HG02610 (cell line): ENCODE measurements around the gene RSRC1.
"Not testable (repeated sequence)": the region's sequence is repeated elsewhere in the genome, so short reads cannot be mapped to it uniquely, and the experiment has no call there.

Experiments
- ATAC-seq: cut with Tn5 transposase; IDR thresholded peaks from one replicate; pipeline ENCODE4 v1.9.1; 2021; ENCODE audit warnings: mild to moderate bottlenecking, moderate library complexity; ENCODE audit not compliant: unreplicated experiment

The RSRC1 gene, protein sequence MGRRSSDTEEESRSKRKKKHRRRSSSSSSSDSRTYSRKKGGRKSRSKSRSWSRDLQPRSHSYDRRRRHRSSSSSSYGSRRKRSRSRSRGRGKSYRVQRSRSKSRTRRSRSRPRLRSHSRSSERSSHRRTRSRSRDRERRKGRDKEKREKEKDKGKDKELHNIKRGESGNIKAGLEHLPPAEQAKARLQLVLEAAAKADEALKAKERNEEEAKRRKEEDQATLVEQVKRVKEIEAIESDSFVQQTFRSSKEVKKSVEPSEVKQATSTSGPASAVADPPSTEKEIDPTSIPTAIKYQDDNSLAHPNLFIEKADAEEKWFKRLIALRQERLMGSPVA

DNA sequence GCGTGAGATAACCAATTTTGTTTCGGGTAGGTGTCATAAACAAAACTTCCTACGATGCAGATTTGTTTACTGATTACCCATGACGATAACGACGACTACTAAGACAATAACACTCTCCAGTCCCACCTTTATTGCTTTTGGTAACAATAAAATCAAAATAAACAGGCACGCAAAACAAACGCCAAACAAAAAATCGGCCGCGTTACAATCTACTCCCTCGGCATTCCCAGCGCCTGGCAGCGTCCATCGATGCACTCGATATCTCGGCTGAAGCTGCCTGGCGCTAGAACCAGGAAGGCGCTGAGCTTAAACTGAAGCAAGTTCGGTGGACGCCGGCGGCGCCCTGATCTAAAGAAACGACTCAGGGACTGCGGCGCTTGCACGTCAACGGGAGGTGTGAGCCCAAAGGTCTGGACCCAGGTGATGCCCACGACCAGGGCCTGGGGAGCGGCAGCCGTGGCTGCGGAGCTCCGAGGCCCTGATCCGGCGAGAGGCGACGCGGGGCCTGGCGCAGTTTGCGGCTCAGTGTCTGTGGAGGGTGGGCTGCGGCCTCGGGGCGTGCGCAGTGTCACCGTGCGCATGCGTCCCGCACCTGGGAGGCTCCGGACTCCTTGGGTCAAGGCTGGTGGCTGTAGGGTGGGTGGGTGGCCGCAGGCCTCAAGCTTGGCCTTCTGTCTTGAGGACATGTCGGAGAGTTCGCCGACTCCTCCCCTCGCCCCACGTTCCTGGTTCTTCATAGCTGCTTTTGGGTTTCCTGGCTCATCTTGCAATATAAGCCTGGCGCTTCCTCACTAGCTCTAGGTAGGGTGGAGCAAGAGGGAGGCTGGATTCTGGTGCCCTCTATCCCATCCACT lies at the start of gene RSRC1:
RSRC1 (plus strand) TSS at position 286 of the 854 bp plus-strand sequence. CDS start 12,016 bp downstream, outside the sequence.
- ATAC-seq, result peak; percentile 85

DNA sequence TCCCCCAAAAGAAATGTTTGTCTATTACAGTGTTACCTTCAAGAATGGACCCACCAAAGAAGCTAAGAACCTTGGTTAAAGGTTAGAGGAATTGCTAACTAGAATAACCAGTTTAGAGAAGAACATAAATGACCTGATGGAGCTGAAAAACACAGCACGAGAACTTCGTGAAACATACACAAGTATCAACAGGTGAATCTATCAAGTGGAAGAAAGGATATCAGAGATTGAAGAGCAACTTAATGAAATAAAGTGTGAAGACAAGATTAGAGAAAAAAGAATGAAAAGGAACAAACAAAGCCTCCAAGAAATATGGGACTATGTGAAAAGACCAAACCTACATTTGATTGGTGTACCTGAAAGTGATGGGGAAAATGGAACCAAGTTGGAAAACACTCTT lies 44.3 kb upstream of the RSRC1 start:
- ATAC-seq, result not testable (repeated sequence)

DNA sequence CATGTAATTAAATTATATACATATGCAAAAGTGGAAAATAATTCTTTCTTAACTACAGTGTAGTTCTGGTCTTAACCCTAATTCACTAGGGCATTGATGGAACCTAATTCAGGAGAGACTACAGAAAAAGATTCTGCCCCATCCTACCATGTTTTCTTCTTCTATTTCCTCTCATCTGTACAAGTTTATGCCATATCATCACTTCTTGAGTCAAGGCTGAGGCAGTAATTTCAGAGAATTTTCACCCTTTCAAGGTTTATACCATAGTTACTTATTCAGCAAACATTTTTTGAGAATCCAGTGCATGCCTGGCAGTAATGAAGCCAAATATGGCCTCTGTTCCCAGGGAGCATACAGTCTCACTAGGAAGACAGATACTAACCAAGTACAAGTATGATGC lies 37.1 kb upstream of the RSRC1 start:
- ATAC-seq, result no peak

DNA sequence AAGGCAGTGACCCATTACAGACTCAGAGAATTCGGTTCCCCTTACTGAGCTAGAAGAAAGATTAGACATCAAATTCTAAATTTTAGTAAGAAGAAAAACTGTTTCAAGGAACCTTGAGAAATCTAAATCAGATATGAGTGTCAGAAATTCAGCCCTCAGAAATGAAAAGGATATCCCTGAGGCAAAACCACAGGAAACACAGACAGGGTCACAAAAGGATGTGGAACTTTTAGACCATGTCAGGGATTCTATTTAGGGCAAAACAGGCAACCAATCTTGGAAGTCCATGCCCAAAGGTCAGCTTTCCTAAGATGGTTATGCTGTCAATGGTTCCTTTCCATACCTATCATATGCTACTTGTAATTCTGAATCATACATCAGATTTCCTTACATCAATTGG lies 35.3 kb upstream of the RSRC1 start:
- no peak for ATAC-seq

DNA sequence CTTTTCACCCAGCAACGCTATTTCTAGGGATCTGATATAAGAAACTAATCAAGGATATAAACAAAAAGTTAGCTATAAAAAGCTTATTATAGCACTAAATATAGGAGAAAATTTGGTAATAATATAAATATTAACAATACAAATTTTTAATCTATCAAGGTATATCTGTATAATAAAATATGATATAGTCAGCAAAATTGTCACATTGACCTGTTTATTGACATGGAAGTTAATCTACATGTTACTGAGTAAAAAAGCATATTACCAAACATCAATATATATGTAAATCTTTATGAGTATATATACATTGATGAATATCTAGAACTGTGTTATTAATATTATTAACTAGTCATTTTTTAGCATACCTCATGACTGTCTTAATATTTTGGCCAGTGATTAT lies 30.3 kb upstream of the RSRC1 start:
- ATAC-seq, result no peak

DNA sequence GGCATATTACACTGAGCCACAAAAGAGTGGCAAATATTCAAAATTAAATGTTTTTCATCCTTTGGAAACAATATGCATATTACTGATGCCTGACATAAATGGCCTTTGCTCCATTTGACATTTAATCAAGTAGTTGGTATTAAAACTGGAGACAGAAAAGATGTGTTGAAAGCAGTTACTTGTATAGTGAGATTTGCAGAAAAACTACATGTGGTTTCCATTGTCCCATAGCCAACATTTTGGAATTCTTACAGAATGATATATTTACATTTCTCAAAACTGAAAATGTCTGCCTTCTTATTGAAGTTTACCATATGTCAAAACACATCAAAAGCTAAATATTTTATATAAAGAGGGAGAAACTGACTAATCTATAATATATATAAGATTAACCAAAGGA lies 25.2 kb upstream of the RSRC1 start:
- no peak for ATAC-seq

DNA sequence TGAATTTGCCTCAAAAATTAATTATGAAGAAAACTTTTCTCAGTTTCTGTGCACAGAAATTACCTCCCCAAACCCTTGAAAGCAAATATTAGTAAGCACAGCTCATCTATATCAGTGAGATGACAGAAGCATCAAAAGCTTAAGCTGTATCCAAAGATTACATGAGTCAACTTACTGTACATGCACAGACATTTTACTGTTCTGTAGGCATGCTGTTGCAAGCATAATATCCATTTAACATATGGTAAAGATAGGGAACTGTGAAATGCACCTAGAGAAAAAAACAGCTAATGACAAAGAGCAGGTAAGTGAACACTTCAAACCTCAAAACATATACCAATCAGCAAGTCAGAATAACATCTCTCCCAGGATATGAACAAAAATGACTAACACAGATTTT lies 24.5 kb upstream of the RSRC1 start:
- ATAC-seq, result no peak

DNA sequence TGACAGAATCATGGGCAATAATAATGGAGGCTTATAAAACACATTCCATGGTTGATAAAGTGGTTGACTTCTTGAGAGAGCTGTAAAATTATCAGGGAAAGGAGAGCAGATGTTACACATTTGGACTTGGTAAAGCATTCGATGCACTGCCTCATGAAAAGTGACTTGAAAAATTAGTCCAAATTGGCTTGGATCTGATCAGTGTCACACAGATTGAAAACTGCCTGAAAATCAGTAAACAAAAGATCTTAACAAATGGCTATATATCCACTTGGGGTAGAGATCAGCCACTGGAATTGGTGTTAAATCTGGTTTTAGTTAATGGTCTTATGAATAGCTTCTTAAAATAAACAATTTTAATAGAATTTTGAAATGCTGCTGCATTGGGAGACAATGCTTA lies 24.0 kb upstream of the RSRC1 start:
- ATAC-seq, result no peak

DNA sequence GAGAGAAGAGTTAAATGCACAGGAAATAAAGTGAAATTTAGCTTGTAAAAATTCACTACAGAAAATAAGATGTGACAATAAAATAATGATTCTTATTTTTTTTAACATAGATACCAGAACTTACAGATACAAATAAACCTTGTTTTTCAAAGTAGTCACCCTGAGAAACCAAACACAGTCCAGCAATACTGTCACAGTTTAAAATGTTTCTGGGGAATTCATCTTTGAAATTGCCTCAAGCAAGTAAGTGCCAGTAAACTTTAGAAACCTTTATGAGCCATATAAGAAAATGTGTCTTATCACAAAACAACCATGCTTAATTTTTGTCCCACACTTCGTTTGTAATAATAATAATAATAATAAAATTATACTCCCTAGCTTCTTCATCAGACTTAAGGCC lies 23.5 kb upstream of the RSRC1 start:
- ATAC-seq, result no peak

DNA sequence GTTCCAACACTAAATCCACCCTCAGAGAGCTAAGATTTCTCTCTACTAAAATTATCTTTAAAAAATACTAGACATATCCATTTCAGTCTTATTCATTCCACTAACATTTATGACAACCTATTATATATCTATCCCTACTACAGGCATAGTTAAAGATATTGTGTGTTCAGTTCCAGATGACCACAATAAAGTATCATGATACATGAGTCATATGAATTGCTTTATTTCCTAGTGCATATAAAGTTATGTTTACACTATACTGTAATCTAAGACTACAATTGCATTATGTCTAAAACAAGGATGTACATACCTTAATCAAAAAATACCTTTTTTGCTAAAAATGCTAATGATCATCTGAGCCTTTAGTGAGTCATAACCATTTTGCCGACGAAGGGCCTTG lies 23.1 kb upstream of the RSRC1 start:
- no peak for ATAC-seq

DNA sequence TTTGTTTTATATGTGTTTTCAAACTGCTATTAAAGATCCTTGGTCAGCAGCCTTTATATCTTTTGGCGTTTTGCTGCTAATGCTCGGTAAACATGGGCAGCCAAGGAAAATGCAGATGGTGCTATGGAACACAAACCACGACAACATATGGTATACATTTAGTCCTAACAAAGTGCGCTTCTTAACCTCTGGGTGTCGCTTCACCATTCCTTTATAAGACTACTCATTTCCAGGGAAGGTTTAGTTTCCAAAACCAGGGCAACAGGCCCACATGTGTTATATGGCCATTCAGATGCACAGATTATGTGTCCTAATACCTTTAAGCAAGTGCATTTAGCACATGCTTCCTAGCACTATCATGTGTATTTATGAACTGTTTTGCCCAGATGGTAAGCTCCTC lies 18.4 kb upstream of the RSRC1 start:
- ATAC-seq, result no peak

DNA sequence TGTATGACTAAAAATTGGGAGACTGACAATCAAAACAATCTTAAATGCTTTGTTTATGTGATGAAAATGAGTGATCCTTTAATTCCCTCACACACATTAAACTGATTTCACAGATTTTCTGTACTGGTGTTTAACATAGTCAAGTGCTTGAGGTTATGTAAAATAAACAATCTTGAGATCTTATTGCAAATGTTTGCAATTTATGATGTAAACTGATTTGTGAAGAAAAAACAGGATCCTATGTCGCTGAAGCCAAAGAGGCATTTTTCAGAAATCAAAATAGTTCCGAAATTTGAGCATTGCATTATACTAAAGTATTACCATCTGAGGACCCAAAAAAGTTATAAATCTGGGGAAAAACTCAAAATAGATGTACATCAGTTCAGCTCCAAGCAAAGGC lies 16.4 kb upstream of the RSRC1 start:
- no peak for ATAC-seq

DNA sequence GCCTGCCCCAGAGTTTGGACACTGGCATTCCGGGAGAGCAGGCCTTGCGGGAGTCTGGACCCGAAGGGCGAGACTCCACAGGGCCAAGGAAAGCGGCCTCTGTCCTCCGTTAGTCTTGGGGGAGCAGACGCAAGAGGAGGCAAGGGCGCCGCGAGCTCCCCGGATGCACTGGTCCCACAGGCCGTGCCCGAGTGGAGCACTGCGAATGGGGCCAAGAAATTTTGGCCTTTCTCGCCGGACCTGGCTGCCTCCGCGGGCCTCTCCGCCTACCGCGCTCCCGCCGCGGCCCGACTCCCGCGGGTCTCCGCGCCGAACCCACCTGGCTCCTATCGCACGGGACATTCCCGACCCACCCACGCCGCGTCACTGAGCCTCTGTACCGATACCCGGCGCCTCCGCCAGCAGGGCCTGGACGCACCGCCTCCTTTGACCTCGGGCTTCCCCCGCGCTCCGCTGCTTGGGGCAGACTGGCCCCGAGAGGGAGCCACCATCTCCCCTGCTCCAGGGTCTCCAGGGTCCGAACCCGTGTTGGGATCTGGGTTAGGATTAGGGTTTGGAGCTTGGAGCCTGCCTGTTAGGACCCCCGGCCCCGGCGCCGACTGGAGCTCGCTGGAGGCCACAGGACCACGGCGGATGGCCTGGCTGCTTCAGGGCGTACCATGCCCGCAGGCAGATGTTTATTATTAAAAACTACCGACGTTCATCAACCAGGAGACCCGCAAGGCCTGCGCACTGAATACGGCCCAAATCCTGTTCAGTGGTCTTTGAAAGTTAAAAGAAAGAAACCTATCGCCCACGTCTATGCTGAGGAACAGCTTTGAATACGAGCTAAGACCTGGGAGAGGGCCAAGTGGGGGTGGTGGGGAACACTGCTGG lies 15.4 kb upstream of the RSRC1 start:
- peak; percentile 32 for ATAC-seq

DNA sequence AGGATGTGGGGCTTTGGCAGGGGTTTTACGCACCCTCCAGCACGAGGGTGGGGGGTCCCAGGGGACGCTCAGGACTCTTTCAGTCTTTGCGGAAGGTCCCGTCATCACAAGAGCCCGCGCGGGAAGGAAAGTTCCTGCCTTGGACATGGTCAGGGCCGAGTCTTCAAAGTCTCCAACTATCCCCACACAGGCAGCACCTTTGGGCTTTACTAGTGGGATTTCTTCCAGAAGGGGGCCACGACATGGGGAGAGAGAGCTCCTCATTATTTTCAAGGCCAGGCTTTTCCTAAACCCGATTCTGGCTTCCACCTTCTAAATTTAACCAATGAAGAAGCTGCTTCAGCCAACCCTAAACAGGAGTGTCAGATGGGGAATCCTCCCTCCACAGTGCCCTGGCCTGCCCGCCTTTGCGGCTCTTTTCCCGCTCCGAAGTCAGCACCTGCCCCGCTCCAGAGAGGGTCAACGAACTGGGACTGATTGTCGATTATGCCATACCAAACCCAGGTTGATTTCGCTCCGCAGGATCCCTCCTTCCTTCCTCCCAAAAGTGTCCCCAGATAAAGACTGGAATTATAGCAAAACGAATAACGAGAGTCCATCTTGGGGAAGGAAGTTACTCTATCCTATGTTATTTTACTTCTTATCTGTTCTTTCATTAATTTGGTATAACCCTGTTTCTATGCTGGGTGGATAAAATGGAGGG lies 14.6 kb upstream of the RSRC1 start:
- peak; percentile 8 for ATAC-seq

DNA sequence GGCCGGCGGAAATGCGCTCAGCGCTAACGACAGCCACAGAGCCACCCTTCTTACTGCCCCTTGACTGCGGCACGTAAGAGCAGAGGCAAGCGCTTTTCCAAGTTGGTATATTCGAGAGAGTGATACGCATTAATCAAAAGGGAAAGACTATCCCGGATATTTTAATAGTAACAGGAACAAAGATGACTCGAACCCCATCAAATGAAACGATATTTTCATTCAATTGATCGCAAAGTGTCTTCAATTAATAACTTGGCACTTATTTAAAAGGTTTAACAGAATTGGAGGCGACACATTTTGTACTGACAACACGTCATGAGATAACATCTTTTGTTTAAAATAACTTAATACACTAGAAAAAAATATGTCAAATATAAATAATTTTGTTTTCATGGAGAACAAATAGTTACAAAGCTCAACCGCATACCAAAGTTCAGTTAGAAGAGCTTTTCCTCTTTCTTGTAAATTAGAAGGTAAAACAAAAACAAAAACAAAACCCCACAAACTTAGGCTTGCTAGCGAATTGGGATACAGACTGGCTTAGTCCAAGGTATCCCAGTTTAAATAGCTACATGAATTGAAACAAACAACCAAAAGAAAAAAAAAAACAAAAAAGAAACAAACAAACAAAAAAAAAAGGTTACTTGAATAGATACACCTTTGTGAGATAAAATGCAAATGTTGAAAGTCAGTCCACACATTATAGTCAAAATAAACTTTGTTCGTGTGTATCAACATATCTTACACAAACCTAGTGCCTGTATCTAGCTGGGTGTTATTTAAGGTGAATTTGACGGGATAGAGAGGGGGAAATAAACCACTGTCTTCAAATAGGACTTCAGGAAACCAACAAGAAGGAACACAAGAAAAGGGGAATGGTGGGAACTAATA lies 13.8 kb upstream of the RSRC1 start:
- ATAC-seq, result no peak

DNA sequence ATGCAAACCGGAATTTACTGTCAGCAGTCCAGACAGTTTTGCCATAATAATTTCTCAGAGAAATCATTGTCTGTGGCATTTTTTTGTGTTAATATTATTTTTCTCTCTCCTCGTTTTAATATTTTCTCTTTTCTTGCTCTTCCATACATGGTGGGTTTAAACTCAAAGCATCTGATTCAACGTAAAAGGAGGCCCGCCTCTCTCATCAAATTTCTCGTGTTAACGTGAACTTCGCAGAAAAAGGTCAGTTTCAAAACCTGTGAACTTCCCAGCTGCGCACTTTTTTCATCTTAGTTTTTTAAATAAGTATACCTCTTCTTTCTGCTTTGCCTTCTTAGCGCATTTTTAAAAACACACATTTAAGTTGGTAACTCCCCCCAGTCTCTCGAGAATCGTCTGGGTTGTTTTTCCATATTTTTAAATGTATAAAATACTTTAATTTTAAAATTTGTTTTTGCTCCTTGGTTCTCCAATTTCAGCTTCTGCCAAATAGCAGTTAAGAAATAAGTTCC lies 12.8 kb upstream of the RSRC1 start:
- ATAC-seq, result no peak

DNA sequence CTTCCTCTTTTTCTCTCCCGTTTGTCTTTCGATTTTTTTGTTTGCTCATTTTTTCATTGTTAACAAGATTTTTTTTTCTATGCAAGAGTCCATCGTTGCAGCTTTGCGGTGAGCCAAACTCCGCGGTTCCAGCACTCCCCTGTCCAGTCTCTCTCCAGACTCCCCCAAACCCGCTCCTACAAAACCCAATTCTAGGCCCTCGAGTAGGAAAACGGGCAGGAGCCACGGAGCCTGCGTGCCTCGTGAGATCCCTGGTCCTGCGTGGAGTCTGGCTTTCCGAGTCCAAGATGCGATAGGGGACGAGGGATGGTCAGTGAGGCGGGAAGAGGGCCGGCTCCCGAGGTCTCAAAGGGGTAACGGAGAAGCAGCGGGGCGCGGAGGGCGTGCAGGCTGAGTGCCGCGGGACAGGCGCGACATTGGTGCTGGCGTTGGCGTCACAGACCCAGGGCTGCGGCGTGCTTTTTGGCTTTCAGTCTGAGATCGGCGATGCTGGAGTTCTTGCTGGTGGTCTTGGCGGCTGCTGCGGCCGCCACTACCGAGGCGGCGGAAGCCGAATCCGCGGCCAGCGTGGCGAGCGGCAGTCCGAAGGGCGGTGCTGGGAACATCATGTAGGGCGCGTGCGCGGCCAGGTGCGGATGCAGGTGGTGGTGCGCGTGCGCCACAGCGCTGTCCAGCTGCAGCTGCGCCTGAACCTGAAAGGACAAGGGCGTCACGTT lies 12.1 kb upstream of the RSRC1 start:
- ATAC-seq, result peak; percentile 87

DNA sequence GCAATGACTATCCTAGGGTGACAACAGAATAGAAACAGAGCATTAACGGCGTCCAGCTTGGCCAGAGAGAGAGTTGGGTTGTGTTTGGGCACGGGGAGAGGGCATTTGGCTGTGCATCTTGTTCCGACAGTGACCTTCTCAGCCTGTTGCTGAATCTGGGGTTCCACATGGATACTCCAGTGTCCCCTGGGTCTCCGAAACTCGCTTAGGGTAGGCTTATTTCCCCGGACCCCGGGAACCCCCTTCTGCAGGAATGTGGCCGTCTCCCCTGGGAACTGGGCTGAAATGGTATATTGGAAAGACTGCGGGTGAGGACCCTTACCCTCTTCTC lies 11.6 kb upstream of the RSRC1 start:
- no peak for ATAC-seq

DNA sequence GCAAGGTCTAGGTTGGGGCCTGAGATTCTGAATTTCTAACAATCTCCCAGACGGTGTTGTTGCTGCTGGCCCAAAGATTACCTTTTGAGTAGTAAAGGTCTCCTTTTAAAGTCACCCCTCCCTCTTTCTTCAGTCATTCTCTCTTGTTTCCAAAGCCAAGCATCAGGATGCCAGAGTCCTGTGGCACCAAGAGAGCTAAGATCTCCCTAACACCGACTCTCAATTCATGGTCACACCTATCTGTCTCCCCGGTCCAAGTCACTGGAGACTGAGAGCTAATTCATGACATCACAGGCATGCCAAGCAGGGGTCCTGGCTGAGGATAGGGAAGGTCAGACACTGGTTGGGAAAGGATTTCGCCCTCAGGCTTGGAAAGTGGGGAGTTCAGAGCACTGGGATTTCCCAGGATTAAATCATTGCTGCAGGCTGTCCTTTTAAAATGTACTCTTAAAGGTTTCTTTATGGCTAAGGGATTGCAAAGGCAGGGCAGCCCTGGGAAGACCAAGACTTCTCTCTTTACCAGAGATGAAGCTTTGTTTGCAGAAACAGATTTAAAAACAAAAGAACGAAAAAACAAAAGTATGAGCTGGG lies 11.0 kb upstream of the RSRC1 start:
- no peak for ATAC-seq
